Transverse colon (tissue), 4 donors: ENCODE data around the gene TRIP12. TPM values are rescaled to one million over a fixed set of nuclear protein-coding genes. Genes with fewer than 3 reads are reported as not detected.

ENCODE experiments used
- DNase-seq: peaks from one replicate; pipeline ENCODE4 v3.0.0-alpha.2; 2019
- H3K27ac ChIP-seq, 4 donors: fragments of 200-600 bp; sonication (generic); 2 replicates each; pipeline ENCODE4 v1.5.1; 2016 to 2018; ENCODE audit warnings: inconsistent platforms in 4 of 4
- H3K27me3 ChIP-seq: fragments of 200-600 bp; sonication (generic); 2 replicates; pipeline ENCODE4 v1.5.1; 2017; ENCODE audit warnings: inconsistent platforms
- H3K36me3 ChIP-seq, 4 donors: fragments of 200-600 bp; sonication (generic); 2 replicates each; pipeline ENCODE4 v1.5.1; 2017 to 2019; ENCODE audit warnings: inconsistent platforms in 4 of 4
- H3K4me1 ChIP-seq, 4 donors: fragments of 200-600 bp; sonication (generic); 2 replicates each; pipeline ENCODE4 v1.5.1; 2017 to 2020; ENCODE audit warnings: inconsistent platforms in 4 of 4
- H3K4me3 ChIP-seq, 4 donors: fragments of 200-600 bp; sonication (generic); 1 replicate in 1 of 4; 2 replicates in 3 of 4; pipeline versions ENCODE4 v1.5.1 to v1.6.1; 2017 to 2019; ENCODE audit warnings: inconsistent platforms in 4 of 4
- H3K9me3 ChIP-seq, 2 donors: fragments of 200-600 bp; sonication (generic); 2 replicates each; pipeline ENCODE4 v1.5.1; 2017 to 2019; ENCODE audit warnings: inconsistent platforms in 2 of 2
- CTCF ChIP-seq, 5 experiments: fragments of 200-600 bp in 3 of 5; fragments of 450-650 bp in 2 of 5; sonication (generic) in 3 of 5; IDR thresholded peaks; 1 replicate in 2 of 5; 2 replicates in 3 of 5; pipeline ENCODE4 v1.5.1; 2016 to 2017; ENCODE audit warnings: antibody characterized with exemption in 5 of 5, inconsistent platforms in 3 of 5, mild to moderate bottlenecking in 2 of 5, moderate library complexity in 1 of 5
- EP300 ChIP-seq: sonication (generic); formaldehyde crosslinking; IDR thresholded peaks from one replicate; pipeline ENCODE4 v1.6.1; 2017; ENCODE audit warnings: antibody characterized with exemption, low read depth
- POLR2A ChIP-seq: fragments of 450-650 bp; IDR thresholded peaks from one replicate; pipeline ENCODE4 v1.6.1; 2016; ENCODE audit warnings: antibody characterized with exemption, mild to moderate bottlenecking, moderate library complexity
- POLR2AphosphoS5 ChIP-seq, 3 donors: sonication (generic); formaldehyde crosslinking; IDR thresholded peaks; one replicate each; pipeline ENCODE4 v1.6.1; 2016; ENCODE audit warnings: antibody characterized with exemption in 3 of 3
- WGBS, 2 donors: methylation state at CpG; one replicate each; pipeline ENCODE4 v1.1.5; 2018; ENCODE audit warnings: low coverage in 1 of 2; 5-methylcytosine and 5-hydroxymethylcytosine counted together
- in situ Hi-C, 4 donors: fragments of 200-750 bp; cut with MboI; loops; one replicate each; pipeline versions ENCODE4 v1.15.0 to v1.15.1; 2017; ENCODE audit warnings: low sequenced_read_pairs in 3 of 4, low pct_ligation_motif_present in 1 of 4, low pct_unique_long_range_greater_than_20kb in 1 of 4
- intact Hi-C: fragments of 100-400 bp; cut with DNase I; formaldehyde crosslinking; loops from one replicate; pipeline ENCODE4 v1.15.1; 2023; ENCODE audit warnings: low total_unique reads
- total RNA-seq, 4 donors: library from RNA; depleted of rRNA; stranded (reverse); fragments of >200 nt; gene quantifications; one replicate each; pipeline ENCODE4 v1.1.0, GENCODE V29; 2016

Gene TRIP12
- total RNA-seq, 4 donors from 2014 or later, result 143 to 238 (median 158) TPM

- Histone ChIP-seq H3K9me3 (peaks cover 11 to 23% of the 10 kb centered on the region in 2 donors), H3K36me3 (no peaks in the 10 kb centered on the region), H3K4me1 (no peaks in the 10 kb centered on the region), H3K27ac (no peak overlapping the region), H3K4me3 (no peak overlapping the region), H3K27me3 (no peaks in the 10 kb centered on the region)
- no peak for DNase-seq
- intact Hi-C loops, result no loop called here
- TF ChIP-seq POLR2A (no peak), EP300 (no peak), POLR2AphosphoS5 (IDR thresholded peaks at IDR 0.05) (no peak), CTCF (IDR thresholded peaks at IDR 0.05) (no peak)
- WGBS, 2 donors, result 82 to 100% methylated on average over 3 to 4 of the region's 4 CpGs
- in situ Hi-C loops, result no loop called here
These were observed 181.5 kb downstream of the TRIP12 start for GRCh38 chr2:229740279-229740678.

GRCh38 chr2:229738024-229738625 is 183.7 kb downstream of the TRIP12 start:
- Histone ChIP-seq H3K27ac (no peak overlapping the region), H3K4me3 (no peak overlapping the region), H3K4me1 (no peaks in the 10 kb centered on the region), H3K36me3 (no peaks in the 10 kb centered on the region), H3K27me3 (no peaks in the 10 kb centered on the region), H3K9me3 (peaks cover 11 to 19% of the 10 kb centered on the region in 2 donors)
- intact Hi-C loops (no loop called here), in situ Hi-C loops (no loop called here)
- TF ChIP-seq POLR2A (no peak), EP300 (no peak), CTCF (IDR thresholded peaks at IDR 0.05) (no peak), POLR2AphosphoS5 (IDR thresholded peaks at IDR 0.05) (no peak)
- DNase-seq, result no peak
- 82 to 85% methylated on average over 3 of the region's 3 CpGs for WGBS, 2 donors

DNA sequence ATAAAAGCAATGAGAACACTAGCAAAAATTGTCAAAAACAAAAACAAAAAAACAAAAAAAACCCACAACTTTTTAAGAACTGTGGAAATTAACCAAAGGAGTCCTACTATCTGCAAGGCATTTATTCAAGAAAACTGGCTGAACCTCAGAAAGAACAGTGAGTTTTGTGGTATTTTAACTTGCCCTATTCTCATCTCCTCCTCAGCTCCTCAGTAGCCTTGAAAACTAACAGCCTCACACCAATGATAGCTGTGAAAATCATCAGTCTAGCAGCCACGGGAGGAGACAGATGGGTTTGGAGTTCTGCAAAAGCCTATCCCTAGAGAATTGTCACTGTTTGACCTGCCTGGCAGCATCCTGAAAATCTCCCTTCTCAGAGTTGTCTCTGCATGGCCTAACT is 187.4 kb downstream of the TRIP12 start:
- no peak for TF ChIP-seq POLR2A
- no peak for TF ChIP-seq POLR2AphosphoS5 (IDR thresholded peaks at IDR 0.05)
- TF ChIP-seq EP300, result no peak
- TF ChIP-seq CTCF (IDR thresholded peaks at IDR 0.05), result no peak
- 73% methylated on average over 1 of the region's 1 CpG; no CpG with 5 or more reads in 1 of the 2 donors for WGBS, 2 donors
- in situ Hi-C loops, result no loop called here

DNA sequence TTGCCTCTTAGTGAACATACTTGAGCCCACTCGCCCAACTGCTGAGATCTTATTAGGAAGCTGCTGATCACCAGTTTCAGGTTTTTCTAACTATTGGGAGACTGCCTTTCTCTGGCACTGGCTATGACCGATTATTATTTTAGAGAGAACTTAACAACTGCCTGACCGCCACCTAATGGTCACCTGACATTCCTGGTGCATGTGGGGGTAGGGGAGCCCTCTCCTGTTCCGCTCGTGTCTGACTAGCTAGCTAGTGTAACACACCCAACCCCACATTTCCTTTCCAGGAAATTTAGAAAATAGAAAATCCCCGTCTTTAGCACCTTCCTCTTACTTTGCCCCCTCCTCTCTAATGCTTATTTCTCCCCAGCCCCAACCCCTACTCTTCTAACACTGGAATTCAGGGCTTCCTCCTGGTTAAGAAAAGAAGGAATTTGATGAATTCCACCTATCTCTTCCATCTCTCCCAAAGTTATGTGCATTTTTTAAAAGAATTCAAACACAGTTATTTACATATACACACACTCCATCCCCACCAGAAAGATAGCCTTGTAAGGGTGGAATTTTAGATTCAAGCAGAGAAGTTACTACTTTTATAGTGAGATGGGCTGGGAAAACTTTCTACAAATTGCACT is 188.1 kb downstream of the TRIP12 start:
- Histone ChIP-seq H3K27ac (no peak overlapping the region), H3K27me3 (no peaks in the 10 kb centered on the region), H3K4me3 (no peak overlapping the region), H3K36me3 (no peaks in the 10 kb centered on the region), H3K9me3 (peaks cover 11 to 19% of the 10 kb centered on the region in 2 donors), H3K4me1 (no peaks in the 10 kb centered on the region)
- no peak for DNase-seq
- no peak for TF ChIP-seq EP300
- TF ChIP-seq POLR2AphosphoS5 (IDR thresholded peaks at IDR 0.05), result no peak
- no peak for TF ChIP-seq CTCF (IDR thresholded peaks at IDR 0.05)
- no peak for TF ChIP-seq POLR2A
- in situ Hi-C loops (no loop called here), intact Hi-C loops (no loop called here)
- WGBS, 2 donors, result 40 to 73% methylated on average over 1 to 6 of the region's 6 CpGs

More for the DNA sequence above, 187.4 kb downstream of the TRIP12 start:
- no peak for DNase-seq
- no peak overlapping the region for H3K4me3 ChIP-seq
- peaks cover 11 to 19% of the 10 kb centered on the region in 2 donors for H3K9me3 ChIP-seq
- intact Hi-C loops, result no loop called here
- no peaks in the 10 kb centered on the region for H3K4me1 ChIP-seq
- H3K36me3 ChIP-seq, result no peaks in the 10 kb centered on the region
- H3K27ac ChIP-seq, result no peak overlapping the region
- no peaks in the 10 kb centered on the region for H3K27me3 ChIP-seq
